SU-DHL-6 (cell line): ENCODE results near the gene TBC1D5.

Source experiments
- H2AFZ ChIP-seq: fragments of 200-600 bp; sonication (generic); 2 replicates; pipeline ENCODE4 v1.6.1; 2014; ENCODE audit warnings: low read depth, mild to moderate bottlenecking, moderate library complexity, mixed read lengths, antibody characterized with exemption, low read length; ENCODE audit not compliant: severe bottlenecking
- H3F3A ChIP-seq: fragments of 200-600 bp; shearing (Covaris generic); 2 replicates; pipeline ENCODE4 v1.6.0; 2016; ENCODE audit warnings: antibody characterized with exemption, mild to moderate bottlenecking; ENCODE audit not compliant: insufficient read depth
- H3K27ac ChIP-seq: fragments of 200-600 bp; sonication (generic); 2 replicates; pipeline ENCODE4 v1.5.1; 2016; ENCODE audit warnings: low read depth, mild to moderate bottlenecking, low read length, moderate library complexity, mixed read lengths
- H3K27me3 ChIP-seq: fragments of 200-600 bp; sonication (generic), shearing (Covaris generic); 2 replicates; pipeline ENCODE4 v1.6.0; 2014; ENCODE audit warnings: mild to moderate bottlenecking, low read length
- H3K36me3 ChIP-seq: fragments of 200-600 bp; sonication (generic); 2 replicates; pipeline ENCODE4 v1.6.1; 2014; ENCODE audit warnings: mild to moderate bottlenecking, low read length, mixed read lengths
- H3K4me2 ChIP-seq: fragments of 300-600, 200-600 bp; shearing (Covaris generic), sonication (generic); 2 replicates; pipeline ENCODE4 v1.6.0; 2014; ENCODE audit warnings: low read length, low read depth, mild to moderate bottlenecking; ENCODE audit not compliant: poor library complexity, severe bottlenecking
- H3K4me3 ChIP-seq: fragments of 200-600 bp; sonication (generic); 2 replicates; pipeline ENCODE4 v1.5.1; 2014; ENCODE audit warnings: antibody characterized with exemption, low read length, mild to moderate bottlenecking, mixed read lengths; ENCODE audit not compliant: insufficient read depth, poor library complexity, severe bottlenecking
- H3K79me2 ChIP-seq: fragments of 200-600 bp; sonication (generic); 2 replicates; pipeline ENCODE4 v1.6.1; 2014; ENCODE audit warnings: mild to moderate bottlenecking, low read length, moderate library complexity; ENCODE audit not compliant: insufficient read depth
- H3K9ac ChIP-seq: fragments of 200-600 bp; sonication (generic); 2 replicates; pipeline ENCODE4 v1.7.0; 2014; ENCODE audit warnings: mild to moderate bottlenecking, low read length
- H3K9me2 ChIP-seq: fragments of 200-600 bp; sonication (generic); replicated peaks from 2 replicates; pipeline ENCODE4 v1.6.1; 2014; ENCODE audit warnings: low read length; ENCODE audit not compliant: insufficient read depth
- H3K9me3 ChIP-seq: fragments of 200-600 bp; sonication (generic); 2 replicates; pipeline ENCODE4 v1.6.1; 2014; ENCODE audit warnings: low read length, mixed read lengths; ENCODE audit not compliant: insufficient read depth
- H4K20me1 ChIP-seq: fragments of 200-600 bp; sonication (generic); 2 replicates; pipeline ENCODE4 v1.6.1; 2014; ENCODE audit warnings: low read depth, mild to moderate bottlenecking, antibody characterized with exemption, low read length, moderate library complexity, mixed read lengths
- EZH2phosphoT487 ChIP-seq: fragments of 200-600 bp; sonication (generic), shearing (Covaris generic); conservative IDR thresholded peaks from 2 replicates; pipeline ENCODE4 v1.6.1; 2018; ENCODE audit warnings: mild to moderate bottlenecking, antibody characterized with exemption, low read length, moderate library complexity, mixed read lengths
- TF ChIP-seq, protein P1 (sequence below): fragments of 200-600 bp; sonication (generic); IDR thresholded peaks from one replicate; pipeline ENCODE4 v1.5.1; 2017; ENCODE audit warnings: antibody characterized with exemption, mild to moderate bottlenecking, low read length, moderate library complexity; ENCODE audit not compliant: insufficient read depth, poor library complexity, severe bottlenecking

The TBC1D5 gene

DNA sequence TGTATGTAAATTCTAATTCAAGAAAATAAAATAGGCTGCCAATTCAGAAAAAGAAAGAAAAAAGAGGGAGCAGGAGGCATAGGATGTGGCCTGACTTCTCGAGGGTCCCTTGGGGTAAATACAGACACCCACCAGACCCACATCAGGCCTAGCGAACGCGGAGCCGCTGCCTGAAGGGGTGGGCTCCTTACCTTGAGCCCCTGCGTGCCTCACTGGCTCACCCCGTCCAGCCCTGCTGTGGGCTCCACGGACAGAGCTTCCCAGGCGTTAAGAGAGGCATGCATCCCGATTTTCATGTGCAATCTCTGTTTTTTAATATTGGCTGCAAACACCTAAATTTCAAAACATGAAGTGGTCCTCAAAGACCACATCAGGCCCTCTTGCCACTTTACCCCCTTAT is 599.9 kb downstream of the TBC1D5 start:
- no peak overlapping the region for H3K4me3 ChIP-seq
- H3K36me3 ChIP-seq: no peaks in the 10 kb centered on the region
- no peaks in the 10 kb centered on the region for H3K9me2 ChIP-seq
- H3K27ac ChIP-seq: no peak overlapping the region
- H3F3A ChIP-seq: no peaks in the 10 kb centered on the region
- no peaks in the 10 kb centered on the region for H4K20me1 ChIP-seq
- no peak overlapping the region for H3K9ac ChIP-seq
- no peaks in the 10 kb centered on the region for H3K79me2 ChIP-seq
- TF ChIP-seq EZH2phosphoT487: no peak
- TF ChIP-seq, protein P1, sequence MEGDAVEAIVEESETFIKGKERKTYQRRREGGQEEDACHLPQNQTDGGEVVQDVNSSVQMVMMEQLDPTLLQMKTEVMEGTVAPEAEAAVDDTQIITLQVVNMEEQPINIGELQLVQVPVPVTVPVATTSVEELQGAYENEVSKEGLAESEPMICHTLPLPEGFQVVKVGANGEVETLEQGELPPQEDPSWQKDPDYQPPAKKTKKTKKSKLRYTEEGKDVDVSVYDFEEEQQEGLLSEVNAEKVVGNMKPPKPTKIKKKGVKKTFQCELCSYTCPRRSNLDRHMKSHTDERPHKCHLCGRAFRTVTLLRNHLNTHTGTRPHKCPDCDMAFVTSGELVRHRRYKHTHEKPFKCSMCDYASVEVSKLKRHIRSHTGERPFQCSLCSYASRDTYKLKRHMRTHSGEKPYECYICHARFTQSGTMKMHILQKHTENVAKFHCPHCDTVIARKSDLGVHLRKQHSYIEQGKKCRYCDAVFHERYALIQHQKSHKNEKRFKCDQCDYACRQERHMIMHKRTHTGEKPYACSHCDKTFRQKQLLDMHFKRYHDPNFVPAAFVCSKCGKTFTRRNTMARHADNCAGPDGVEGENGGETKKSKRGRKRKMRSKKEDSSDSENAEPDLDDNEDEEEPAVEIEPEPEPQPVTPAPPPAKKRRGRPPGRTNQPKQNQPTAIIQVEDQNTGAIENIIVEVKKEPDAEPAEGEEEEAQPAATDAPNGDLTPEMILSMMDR: no peak
- H3K9me3 ChIP-seq: no peaks in the 10 kb centered on the region
- H3K27me3 ChIP-seq: no peaks in the 10 kb centered on the region
- H3K4me2 ChIP-seq: no peak overlapping the region
- no peak overlapping the region for H2AFZ ChIP-seq

DNA sequence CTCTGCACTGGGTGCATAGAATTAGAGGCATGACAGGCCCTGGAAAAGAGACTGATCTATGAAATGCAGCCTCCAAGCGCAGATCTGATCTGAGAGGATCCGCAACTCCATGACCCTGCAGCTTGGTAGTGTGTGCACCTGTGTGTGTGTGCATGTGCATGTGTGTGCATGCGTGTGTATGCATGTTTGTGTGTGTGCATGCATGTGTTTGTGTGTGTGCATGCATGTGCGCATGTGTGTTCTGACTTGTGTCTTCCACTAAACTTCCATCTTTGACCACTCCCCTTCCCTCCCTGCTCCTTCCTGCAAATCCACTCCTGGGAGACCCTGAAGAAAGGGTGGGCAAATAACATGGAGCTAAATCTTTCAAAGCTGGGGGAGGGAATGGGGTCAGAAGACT is 600.7 kb downstream of the TBC1D5 start:
- no peak overlapping the region for H3K4me2 ChIP-seq
- H4K20me1 ChIP-seq: no peaks in the 10 kb centered on the region
- no peak overlapping the region for H3K4me3 ChIP-seq
- no peak for TF ChIP-seq EZH2phosphoT487
- TF ChIP-seq, protein P1: no peak
- H3K9me2 ChIP-seq: no peaks in the 10 kb centered on the region
- no peaks in the 10 kb centered on the region for H3F3A ChIP-seq
- H2AFZ ChIP-seq: no peak overlapping the region
- no peak overlapping the region for H3K9ac ChIP-seq
- H3K36me3 ChIP-seq: no peaks in the 10 kb centered on the region
- no peaks in the 10 kb centered on the region for H3K9me3 ChIP-seq
- H3K27ac ChIP-seq: no peak overlapping the region
- no peaks in the 10 kb centered on the region for H3K79me2 ChIP-seq
- H3K27me3 ChIP-seq: no peaks in the 10 kb centered on the region

DNA sequence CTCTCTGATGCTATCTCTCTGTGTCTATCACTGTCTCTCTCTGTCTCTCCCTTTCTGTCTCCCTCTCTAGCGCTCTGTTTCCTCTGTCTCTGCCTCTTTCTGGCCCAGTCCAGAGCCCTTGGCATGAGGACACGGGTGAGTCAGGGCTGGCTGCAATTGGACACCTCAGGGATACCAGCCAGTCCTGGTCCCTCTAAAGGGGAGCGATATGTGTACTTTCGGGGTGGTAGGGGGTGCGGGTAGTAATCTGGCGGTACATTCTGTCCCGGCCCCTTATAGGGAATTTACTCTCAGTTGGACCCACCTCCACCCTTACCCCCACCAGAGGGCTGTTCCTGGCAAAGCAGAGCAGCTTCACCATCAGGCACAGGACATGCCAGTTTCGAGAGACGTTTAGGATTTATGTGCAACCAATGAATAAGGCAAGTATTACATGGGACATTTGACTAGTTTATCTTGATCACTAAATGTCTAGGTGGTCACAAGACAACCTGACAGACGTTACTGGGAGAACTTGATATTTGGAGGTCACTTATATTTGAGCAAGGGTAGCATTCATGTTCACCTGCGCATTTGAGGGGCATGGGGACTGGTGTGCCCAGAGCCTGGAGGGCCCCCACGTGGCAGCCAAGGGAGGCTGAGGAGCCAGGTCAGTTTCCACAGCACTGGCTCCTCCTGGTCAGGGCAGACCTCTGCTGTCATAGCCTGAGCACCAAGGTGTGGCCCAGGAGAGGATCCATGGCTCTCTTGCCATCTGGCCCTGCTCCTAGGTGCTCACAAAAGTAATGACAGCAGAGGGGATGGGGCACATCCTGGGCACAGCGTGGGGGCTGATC is 601.5 kb downstream of the TBC1D5 start:
- Histone ChIP-seq H3K4me3 (no peak overlapping the region), H4K20me1 (no peaks in the 10 kb centered on the region), H2AFZ (no peak overlapping the region), H3K36me3 (no peaks in the 10 kb centered on the region), H3F3A (no peaks in the 10 kb centered on the region), H3K9me2 (no peaks in the 10 kb centered on the region), H3K9me3 (no peaks in the 10 kb centered on the region), H3K9ac (no peak overlapping the region), H3K79me2 (no peaks in the 10 kb centered on the region), H3K27me3 (no peaks in the 10 kb centered on the region), H3K4me2 (no peak overlapping the region), H3K27ac (no peak overlapping the region)
- TF ChIP-seq EZH2phosphoT487: no peak
- TF ChIP-seq, protein P1: peak; percentile 17
